Osteocyte (in vitro differentiated cells): ENCODE results near the gene GRIA1. TPM values are rescaled to one million over a fixed set of nuclear protein-coding genes. Genes with fewer than 3 reads are reported as not detected.

Source experiments
- DNase-seq: peaks from one replicate; pipeline ENCODE4 v3.0.0; 2021; ENCODE audit warnings: mixed read lengths; ENCODE audit not compliant: unreplicated experiment; ENCODE audit errors: extremely low spot score
- H3K27ac Mint-ChIP-seq: one replicate; pipeline ENCODE4 v1.8.0; 2021; ENCODE audit warnings: mild to moderate bottlenecking, mixed read lengths; ENCODE audit not compliant: unreplicated experiment
- H3K27me3 Mint-ChIP-seq: one replicate; pipeline ENCODE4 v1.8.0; 2021; ENCODE audit warnings: mixed read lengths; ENCODE audit not compliant: unreplicated experiment
- H3K36me3 Mint-ChIP-seq: one replicate; pipeline ENCODE4 v1.8.0; 2021; ENCODE audit warnings: mixed read lengths; ENCODE audit not compliant: unreplicated experiment
- H3K4me1 Mint-ChIP-seq: one replicate; pipeline ENCODE4 v1.8.0; 2021; ENCODE audit warnings: mixed read lengths; ENCODE audit not compliant: unreplicated experiment
- H3K4me3 Mint-ChIP-seq: one replicate; pipeline ENCODE4 v1.8.0; 2021; ENCODE audit warnings: mild to moderate bottlenecking, moderate library complexity, mixed read lengths; ENCODE audit not compliant: unreplicated experiment
- H3K9me3 Mint-ChIP-seq: one replicate; pipeline ENCODE4 v1.8.0; 2021; ENCODE audit warnings: mixed read lengths; ENCODE audit not compliant: unreplicated experiment
- total RNA-seq: library from RNA; stranded (reverse); gene quantifications from 2 replicates; pipeline ENCODE4 v1.2.1, GENCODE V29; 2021
- TF ChIP-seq, protein P1 (sequence below): fragments of 200-600 bp; sonication (generic); IDR thresholded peaks from 2 replicates; pipeline ENCODE4 v1.5.0; 2021; ENCODE audit warnings: antibody characterized with exemption, mild to moderate bottlenecking, moderate library complexity

GRIA1 gene
- total RNA-seq, 1 donor from 2014 or later, result 48.8 TPM

GRCh38 chr5:153654504-153655200 is 164.2 kb downstream of the GRIA1 start:
- no peaks in the 10 kb centered on the region for H3K27me3 Mint-ChIP-seq
- TF ChIP-seq, protein P1, sequence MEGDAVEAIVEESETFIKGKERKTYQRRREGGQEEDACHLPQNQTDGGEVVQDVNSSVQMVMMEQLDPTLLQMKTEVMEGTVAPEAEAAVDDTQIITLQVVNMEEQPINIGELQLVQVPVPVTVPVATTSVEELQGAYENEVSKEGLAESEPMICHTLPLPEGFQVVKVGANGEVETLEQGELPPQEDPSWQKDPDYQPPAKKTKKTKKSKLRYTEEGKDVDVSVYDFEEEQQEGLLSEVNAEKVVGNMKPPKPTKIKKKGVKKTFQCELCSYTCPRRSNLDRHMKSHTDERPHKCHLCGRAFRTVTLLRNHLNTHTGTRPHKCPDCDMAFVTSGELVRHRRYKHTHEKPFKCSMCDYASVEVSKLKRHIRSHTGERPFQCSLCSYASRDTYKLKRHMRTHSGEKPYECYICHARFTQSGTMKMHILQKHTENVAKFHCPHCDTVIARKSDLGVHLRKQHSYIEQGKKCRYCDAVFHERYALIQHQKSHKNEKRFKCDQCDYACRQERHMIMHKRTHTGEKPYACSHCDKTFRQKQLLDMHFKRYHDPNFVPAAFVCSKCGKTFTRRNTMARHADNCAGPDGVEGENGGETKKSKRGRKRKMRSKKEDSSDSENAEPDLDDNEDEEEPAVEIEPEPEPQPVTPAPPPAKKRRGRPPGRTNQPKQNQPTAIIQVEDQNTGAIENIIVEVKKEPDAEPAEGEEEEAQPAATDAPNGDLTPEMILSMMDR, result no peak
- no peak overlapping the region for H3K27ac Mint-ChIP-seq
- DNase-seq, result no peak
- H3K4me3 Mint-ChIP-seq, result no peak overlapping the region
- no peaks in the 10 kb centered on the region for H3K9me3 Mint-ChIP-seq
- H3K36me3 Mint-ChIP-seq, result peaks cover 32% of the 10 kb centered on the region
- peaks cover 18% of the 10 kb centered on the region for H3K4me1 Mint-ChIP-seq

- Mint-ChIP-seq H3K4me3 (no peak overlapping the region), H3K27me3 (no peaks in the 10 kb centered on the region), H3K27ac (no peak overlapping the region), H3K9me3 (no peaks in the 10 kb centered on the region), H3K4me1 (peaks cover 18% of the 10 kb centered on the region), H3K36me3 (peaks cover 30% of the 10 kb centered on the region)
- DNase-seq, result no peak
- TF ChIP-seq, protein P1, result no peak
These were observed 164.7 kb downstream of the GRIA1 start for GRCh38 chr5:153655201-153655510.

GRCh38 chr5:153658149-153658548 is 167.7 kb downstream of the GRIA1 start:
- TF ChIP-seq, protein P1, result no peak
- peaks cover 24% of the 10 kb centered on the region for H3K4me1 Mint-ChIP-seq
- no peak overlapping the region for H3K27ac Mint-ChIP-seq
- H3K4me3 Mint-ChIP-seq, result no peak overlapping the region
- H3K27me3 Mint-ChIP-seq, result no peaks in the 10 kb centered on the region
- no peaks in the 10 kb centered on the region for H3K9me3 Mint-ChIP-seq
- peaks cover 25% of the 10 kb centered on the region for H3K36me3 Mint-ChIP-seq
- no peak for DNase-seq

GRCh38 chr5:153658606-153659005 is 168.1 kb downstream of the GRIA1 start:
- Mint-ChIP-seq H3K27me3 (no peaks in the 10 kb centered on the region), H3K4me1 (peaks cover 24% of the 10 kb centered on the region), H3K36me3 (peaks cover 23% of the 10 kb centered on the region), H3K27ac (peak overlapping the region; percentile 49), H3K9me3 (no peaks in the 10 kb centered on the region), H3K4me3 (no peak overlapping the region)
- DNase-seq, result no peak
- TF ChIP-seq, protein P1, result no peak

GRCh38 chr5:153659039-153659736 is 168.7 kb downstream of the GRIA1 start:
- no peak for DNase-seq
- Mint-ChIP-seq H3K4me3 (no peak overlapping the region), H3K4me1 (peaks cover 24% of the 10 kb centered on the region), H3K27ac (no peak overlapping the region), H3K36me3 (peaks cover 19% of the 10 kb centered on the region), H3K9me3 (no peaks in the 10 kb centered on the region), H3K27me3 (no peaks in the 10 kb centered on the region)
- TF ChIP-seq, protein P1, result no peak
